H9 (cell line): Measurements from ENCODE around the gene RUNX1. TPM values are rescaled to one million over a fixed set of nuclear protein-coding genes. Genes with fewer than 3 reads are reported as not detected.

Experiments used
- DNase-seq: peaks from one replicate; pipeline ENCODE4 v3.0.0-alpha.2; 2017
- H2AFZ ChIP-seq: one replicate; pipeline ENCODE4 v1.6.1; 2013; ENCODE audit warnings: mild to moderate bottlenecking, low read length, control low read depth, moderate library complexity
- H2AK5ac ChIP-seq: 2 replicates; pipeline ENCODE4 v1.6.1; 2013; ENCODE audit warnings: low read length, control low read depth, mixed read lengths; ENCODE audit not compliant: insufficient read length
- H2BK120ac ChIP-seq: one replicate; pipeline ENCODE4 v1.6.1; 2013; ENCODE audit warnings: low read depth, mild to moderate bottlenecking, low read length, control low read depth, inconsistent platforms; ENCODE audit not compliant: poor library complexity, severe bottlenecking
- H2BK12ac ChIP-seq: 2 replicates; pipeline ENCODE4 v1.6.1; 2013; ENCODE audit warnings: low read length, control low read depth, mixed read lengths, low read depth; ENCODE audit not compliant: insufficient read length
- H2BK15ac ChIP-seq: 2 replicates; pipeline ENCODE4 v1.6.1; 2013; ENCODE audit warnings: low read depth, low read length, control low read depth
- H2BK20ac ChIP-seq: one replicate; pipeline ENCODE4 v1.6.1; 2013; ENCODE audit warnings: low read depth, mild to moderate bottlenecking, low read length, control low read depth, inconsistent platforms; ENCODE audit not compliant: poor library complexity, severe bottlenecking
- H2BK5ac ChIP-seq: 2 replicates; pipeline ENCODE4 v1.6.1; 2013; ENCODE audit warnings: low read length, control low read depth, mixed read lengths; ENCODE audit not compliant: insufficient read length
- H3K14ac ChIP-seq: 2 replicates; pipeline ENCODE4 v1.6.1; 2013; ENCODE audit warnings: low read length, control low read depth; ENCODE audit not compliant: insufficient read depth
- H3K18ac ChIP-seq: 2 replicates; pipeline ENCODE4 v1.6.1; 2013; ENCODE audit warnings: low read depth, mild to moderate bottlenecking, mixed read lengths, low read length, control low read depth; ENCODE audit not compliant: insufficient read length
- H3K23ac ChIP-seq: 2 replicates; pipeline ENCODE4 v1.6.1; 2013; ENCODE audit warnings: low read length, control low read depth, mixed read lengths, low read depth; ENCODE audit not compliant: insufficient read length
- H3K23me2 ChIP-seq: 2 replicates; pipeline ENCODE4 v1.6.1; 2013; ENCODE audit warnings: low read depth, mild to moderate bottlenecking, mixed read lengths, low read length, control low read depth; ENCODE audit not compliant: insufficient read length, poor library complexity, severe bottlenecking
- H3K27ac ChIP-seq: 2 replicates; pipeline ENCODE4 v1.5.1; 2013; ENCODE audit warnings: low read length, control low read depth, mixed read lengths, low read depth; ENCODE audit not compliant: insufficient read length
- H3K27me3 ChIP-seq: 2 replicates; pipeline ENCODE4 v1.6.1; 2013; ENCODE audit warnings: low read length, control low read depth, inconsistent platforms; ENCODE audit not compliant: insufficient read depth
- H3K4ac ChIP-seq: 2 replicates; pipeline ENCODE4 v1.6.1; 2013; ENCODE audit warnings: low read depth, mild to moderate bottlenecking, control low read depth, inconsistent platforms, low read length, moderate library complexity
- H3K4me1 ChIP-seq: 2 replicates; pipeline ENCODE4 v1.6.1; 2013; ENCODE audit warnings: low read length, control low read depth, inconsistent platforms; ENCODE audit not compliant: insufficient read depth
- H3K4me2 ChIP-seq: 2 replicates; pipeline ENCODE4 v1.6.1; 2013; ENCODE audit warnings: low read length, control low read depth, mixed read lengths; ENCODE audit not compliant: insufficient read length, insufficient read depth
- H3K56ac ChIP-seq: 2 replicates; pipeline ENCODE4 v1.6.1; 2013; ENCODE audit warnings: low read depth, mild to moderate bottlenecking, mixed read lengths, low read length, control low read depth; ENCODE audit not compliant: insufficient read length
- H3K79me1 ChIP-seq: 2 replicates; pipeline ENCODE4 v1.6.1; 2013; ENCODE audit warnings: low read depth, mild to moderate bottlenecking, moderate library complexity, low read length, control low read depth, inconsistent platforms; ENCODE audit not compliant: insufficient read depth, poor library complexity, severe bottlenecking
- H3K79me2 ChIP-seq: 2 replicates; pipeline ENCODE4 v1.6.1; 2013; ENCODE audit warnings: low read length, control low read depth, inconsistent platforms; ENCODE audit not compliant: insufficient read depth
- H3K9ac ChIP-seq: 2 replicates; pipeline ENCODE4 v1.6.1; 2013; ENCODE audit warnings: low read length, control low read depth, mixed read lengths; ENCODE audit not compliant: insufficient read length; ENCODE audit errors: extremely low read depth
- H3K9me3 ChIP-seq: one replicate; pipeline ENCODE4 v1.6.1; 2013; ENCODE audit warnings: low read depth, low read length, inconsistent platforms; ENCODE audit not compliant: control insufficient read depth
- H3T11ph ChIP-seq: one replicate; pipeline ENCODE4 v1.6.1; 2013; ENCODE audit warnings: mild to moderate bottlenecking, low read length, control low read depth, inconsistent platforms
- H4K20me1 ChIP-seq: one replicate; pipeline ENCODE4 v1.6.1; 2013; ENCODE audit not compliant: control insufficient read depth, insufficient read length, insufficient read depth
- H4K5ac ChIP-seq: 2 replicates; pipeline ENCODE4 v1.6.1; 2013; ENCODE audit warnings: low read depth, mild to moderate bottlenecking, mixed read lengths, low read length, control low read depth; ENCODE audit not compliant: insufficient read length
- H4K8ac ChIP-seq: replicated peaks from 2 replicates; pipeline ENCODE4 v1.6.1; 2013; ENCODE audit warnings: low read length, control low read depth, mixed read lengths, low read depth; ENCODE audit not compliant: insufficient read length
- H4K91ac ChIP-seq: 2 replicates; pipeline ENCODE4 v1.6.1; 2013; ENCODE audit warnings: low read depth, mild to moderate bottlenecking, moderate library complexity, mixed read lengths, low read length, control low read depth; ENCODE audit not compliant: insufficient read length
- H3K27ac Mint-ChIP-seq, 3 experiments: 2 replicates in 2 of 3; 3 replicates in 1 of 3; pipeline ENCODE4 v1.8.0; 2020 to 2021; ENCODE audit warnings: mixed read lengths in 3 of 3, mild to moderate bottlenecking in 1 of 3, moderate library complexity in 1 of 3
- H3K27me3 Mint-ChIP-seq: 2 replicates; pipeline ENCODE4 v1.8.0; 2021; ENCODE audit warnings: low read depth, mild to moderate bottlenecking, moderate library complexity, mixed read lengths
- H3K36me3 Mint-ChIP-seq, 3 experiments: 2 replicates in 2 of 3; 3 replicates in 1 of 3; pipeline ENCODE4 v1.8.0; 2020 to 2021; ENCODE audit warnings: low read depth in 3 of 3, mixed read lengths in 3 of 3; ENCODE audit not compliant: insufficient read depth in 1 of 3
- H3K4me1 Mint-ChIP-seq, 2 experiments: 2 replicates each; pipeline ENCODE4 v1.8.0; 2020; ENCODE audit warnings: mixed read lengths in 2 of 2
- H3K4me3 Mint-ChIP-seq, 2 experiments: 2 replicates in 1 of 2; 3 replicates in 1 of 2; pipeline ENCODE4 v1.8.0; 2020 to 2021; ENCODE audit warnings: mild to moderate bottlenecking in 2 of 2, mixed read lengths in 2 of 2, moderate library complexity in 1 of 2
- H3K9me3 Mint-ChIP-seq, 2 experiments: 2 replicates in 1 of 2; 3 replicates in 1 of 2; pipeline ENCODE4 v1.8.0; 2020; ENCODE audit warnings: mild to moderate bottlenecking in 2 of 2, mixed read lengths in 2 of 2, moderate library complexity in 1 of 2
- CTCF ChIP-seq: fragments of 200-600 bp; sonication (generic); conservative IDR thresholded peaks from 3 replicates; pipeline ENCODE4 v1.8.0; 2021; ENCODE audit warnings: antibody characterized with exemption, mild to moderate bottlenecking
- WGBS: extraction: QIAGEN DNeasy Blood & Tissue Kit; methylation state at CpG from one replicate; pipeline ENCODE4 v1.1.7; 2013; ENCODE audit warnings: missing lambda C conversion rate, low lambda C conversion rate, mixed read lengths; ENCODE audit not compliant: insufficient read length; ENCODE audit errors: extremely low coverage; 5-methylcytosine and 5-hydroxymethylcytosine counted together
- total RNA-seq: library from RNA; stranded (reverse); gene quantifications from 2 replicates; pipeline ENCODE4 v1.2.1, GENCODE V29; 2021

The RUNX1 gene
- total RNA-seq, 1 experiment from 2014 or later, result 0.72 TPM

- no peak overlapping the region for H3T11ph ChIP-seq
- H3K14ac ChIP-seq, result no peak overlapping the region
- no peak overlapping the region for H2BK15ac ChIP-seq
- no peaks in the 10 kb centered on the region for H3K27me3 ChIP-seq
- H3K23ac ChIP-seq, result no peak overlapping the region
- Mint-ChIP-seq H3K4me1 (peaks cover 10 to 11% of the 10 kb centered on the region in 2 experiments), H3K27ac (no peak overlapping the region), H3K9me3 (no peaks in the 10 kb centered on the region), H3K4me3 (no peak overlapping the region), H3K27me3 (peaks cover 9% of the 10 kb centered on the region), H3K36me3 (no peaks in the 10 kb centered on the region)
- no peak overlapping the region for H3K4ac ChIP-seq
- no peak overlapping the region for H3K56ac ChIP-seq
- H3K79me1 ChIP-seq, result no peaks in the 10 kb centered on the region
- no peak overlapping the region for H2AK5ac ChIP-seq
- H3K9ac ChIP-seq, result no peak overlapping the region
- no peak overlapping the region for H2BK120ac ChIP-seq
- H4K8ac ChIP-seq, result no peak overlapping the region
- DNase-seq, result no peak
- H4K91ac ChIP-seq, result no peak overlapping the region
- H3K9me3 ChIP-seq, result no peaks in the 10 kb centered on the region
- H2BK5ac ChIP-seq, result no peak overlapping the region
- no peak overlapping the region for H3K27ac ChIP-seq
- no peaks in the 10 kb centered on the region for H3K79me2 ChIP-seq
- H2AFZ ChIP-seq, result no peak overlapping the region
- H2BK12ac ChIP-seq, result no peak overlapping the region
- H4K5ac ChIP-seq, result no peak overlapping the region
- H3K4me2 ChIP-seq, result no peak overlapping the region
- no peaks in the 10 kb centered on the region for H4K20me1 ChIP-seq
- no peak overlapping the region for H3K18ac ChIP-seq
- no peaks in the 10 kb centered on the region for H3K4me1 ChIP-seq
- WGBS, result no CpG with 5 or more reads among the region's 6 CpGs
- H2BK20ac ChIP-seq, result no peak overlapping the region
- H3K23me2 ChIP-seq, result no peaks in the 10 kb centered on the region
- TF ChIP-seq CTCF, result no peak
These were observed 258.8 kb downstream of the RUNX1 start for GRCh38 chr21:34790341-34790740.
